Activated CD4-positive, CD25-positive, alpha-beta regulatory T cell (primary cell): Measurements from ENCODE around the gene GNAZ.

Experiments used
- DNase-seq, 4 experiments: peaks; one replicate each; lab custom pipeline; 2025; lab: John Stamatoyannopoulos, UW

The GNAZ gene

GRCh38 chr22:23077627-23078461 is 7.5 kb downstream of the GNAZ start:
- DNase-seq = no peak

DNA sequence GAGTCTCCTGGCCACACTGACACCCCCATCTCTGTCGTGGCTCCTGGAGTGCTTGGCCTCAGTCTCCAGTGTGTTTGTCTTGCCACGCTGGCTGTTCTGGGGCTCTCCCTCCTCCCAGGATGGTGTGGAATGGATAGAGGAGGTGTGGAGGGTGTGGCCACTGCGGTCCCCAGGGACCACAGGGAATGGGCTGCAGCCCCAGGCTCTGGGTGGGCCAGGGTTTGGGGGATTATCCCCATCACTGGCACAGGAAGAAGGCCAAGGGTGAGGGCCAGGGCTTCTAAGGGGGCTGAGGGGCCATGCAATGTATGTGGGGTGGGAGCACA is 8.1 kb downstream of the GNAZ start:
- no peak for DNase-seq

DNA sequence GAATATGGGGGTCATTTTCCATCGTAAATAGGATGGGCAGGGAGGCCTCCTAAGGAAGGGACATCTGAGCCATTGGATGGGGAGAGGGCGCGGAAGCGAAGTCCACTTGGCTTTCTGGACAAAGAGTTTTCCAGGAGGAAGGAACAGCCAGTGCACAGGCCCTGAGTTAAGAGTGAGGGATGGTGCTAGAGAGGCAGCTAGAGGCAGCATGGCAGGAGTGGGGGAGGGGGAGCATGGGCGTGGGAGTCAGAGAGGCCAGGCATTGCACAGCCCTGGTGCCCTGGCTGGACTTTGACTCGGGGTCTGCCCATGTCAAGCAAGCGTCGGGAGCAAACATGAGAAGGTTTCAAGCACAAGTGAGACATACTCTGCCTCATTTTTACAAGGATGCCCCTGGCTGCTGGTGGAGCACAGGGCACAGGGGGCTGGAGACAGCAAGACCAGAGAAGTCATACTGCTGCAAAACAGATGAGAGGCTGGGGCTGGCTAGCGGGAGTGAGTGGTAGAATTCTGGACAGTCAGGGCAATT is 9.0 kb downstream of the GNAZ start:
- DNase-seq = no peak

- DNase-seq = no peak
Measured at GRCh38 chr22:23079814-23080521, 9.6 kb downstream of the GNAZ start.

DNA sequence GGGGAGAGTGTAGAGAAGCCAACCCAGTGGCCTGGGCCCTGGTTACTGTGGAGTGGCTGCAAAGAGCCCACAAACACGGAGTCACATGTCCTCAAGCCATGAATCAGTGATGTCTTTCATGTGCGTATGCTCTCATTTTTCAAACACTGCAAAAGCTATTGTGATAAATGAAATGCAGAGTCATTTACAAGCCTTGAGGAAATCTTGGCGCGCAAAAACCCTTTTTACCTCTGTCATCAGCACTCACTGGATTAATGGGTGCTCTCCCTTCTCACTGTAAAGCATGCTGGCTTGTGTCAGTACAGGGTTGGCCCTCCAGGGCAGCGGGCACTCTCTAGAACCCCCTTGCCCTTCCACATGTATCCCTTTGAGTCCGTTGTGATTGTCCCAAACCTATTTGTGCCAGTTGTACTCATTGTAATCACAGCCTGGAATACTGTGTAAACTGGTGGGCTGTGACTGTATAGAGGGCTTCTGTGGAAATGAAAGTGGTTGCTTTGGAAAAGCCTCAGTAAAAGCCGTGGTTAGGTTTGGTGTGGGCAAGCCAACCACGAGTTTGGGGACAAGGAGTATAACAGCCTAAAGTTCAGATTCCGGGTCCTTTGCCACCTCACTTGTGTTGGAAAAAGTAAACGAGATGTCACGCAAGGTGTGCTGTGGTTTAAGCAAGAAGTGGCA is 10.4 kb downstream of the GNAZ start:
- no peak for DNase-seq

GRCh38 chr22:23082534-23083314 is 12.4 kb downstream of the GNAZ start:
- no peak for DNase-seq

DNA sequence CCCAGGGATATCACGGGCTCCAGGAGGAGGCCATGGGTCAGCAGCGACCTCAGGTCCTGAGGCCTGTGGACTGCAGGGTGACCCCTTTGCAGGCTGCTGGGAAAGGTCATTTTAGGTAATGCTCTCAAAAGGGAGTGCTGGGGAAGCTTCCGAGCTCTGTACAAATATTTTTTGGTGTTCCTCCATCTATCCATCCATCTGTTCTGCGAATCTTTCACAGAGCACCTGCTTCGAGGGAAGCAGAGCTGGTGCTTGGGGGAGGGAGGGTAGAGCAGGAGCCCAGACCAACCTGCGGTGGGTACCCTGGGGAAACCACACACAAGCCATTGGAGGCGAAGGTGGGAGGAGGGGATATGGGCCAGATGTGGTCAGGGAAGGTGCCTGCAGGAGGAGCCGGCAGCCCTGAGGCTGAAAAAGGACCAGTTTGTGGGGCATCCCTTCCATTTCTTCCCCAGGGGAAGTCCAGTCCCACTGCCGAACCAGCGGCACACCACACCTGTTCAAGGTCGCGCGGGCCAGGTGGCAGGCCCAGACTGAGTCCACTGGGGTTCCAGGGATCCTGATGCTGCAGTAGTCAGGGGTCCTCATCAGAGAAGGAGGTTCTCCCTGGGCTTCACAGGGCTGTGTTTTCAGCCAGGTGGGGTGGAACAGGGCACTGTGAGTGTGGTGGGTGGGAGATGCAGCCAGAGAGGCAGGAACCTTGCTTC is 13.1 kb downstream of the GNAZ start:
- DNase-seq = no peak

GRCh38 chr22:23084453-23085350 is 14.4 kb downstream of the GNAZ start:
- DNase-seq = no peak

GRCh38 chr22:23085351-23085671 is 15.0 kb downstream of the GNAZ start:
- no peak for DNase-seq

GRCh38 chr22:23085785-23086184 is 15.5 kb downstream of the GNAZ start:
- no peak for DNase-seq

DNA sequence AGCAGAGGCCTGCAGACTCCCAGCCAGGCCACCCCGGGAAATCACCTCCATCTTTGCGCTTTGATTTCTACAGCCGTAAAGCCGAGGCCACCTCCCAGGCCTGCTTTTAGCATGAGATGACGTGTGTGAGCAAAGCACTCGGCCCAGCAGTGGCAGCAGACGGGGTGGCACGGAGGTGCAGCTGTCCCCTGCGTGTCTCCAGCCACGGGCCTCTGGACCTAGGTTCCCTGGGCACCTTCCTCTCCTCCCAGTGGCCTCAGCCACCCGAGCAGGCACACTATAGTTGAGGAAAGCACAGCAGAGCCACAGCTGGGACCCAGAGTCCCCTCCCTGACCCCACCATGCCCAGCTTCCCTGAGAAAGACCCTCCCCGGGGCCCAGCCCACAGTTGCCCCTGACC is 15.9 kb downstream of the GNAZ start:
- no peak for DNase-seq

DNA sequence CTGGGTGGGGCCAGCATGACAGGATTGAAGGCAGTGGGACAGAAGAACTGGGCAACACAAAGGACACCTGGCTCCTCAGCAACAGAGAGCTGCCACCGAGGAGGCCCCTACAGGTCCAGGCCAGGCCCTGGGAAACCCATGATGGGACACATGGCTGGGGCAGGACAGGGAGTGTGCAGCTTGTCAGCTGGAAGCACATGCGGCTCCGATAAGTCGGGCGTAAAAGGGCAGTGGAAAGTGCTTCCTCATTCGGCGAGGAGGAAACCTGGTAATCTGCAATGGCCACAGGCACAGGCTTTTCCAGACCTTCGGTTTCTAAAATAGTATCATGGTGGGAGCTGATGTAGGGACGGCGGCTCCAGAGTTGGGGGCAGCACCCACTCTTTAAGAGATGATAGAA is 16.5 kb downstream of the GNAZ start:
- no peak for DNase-seq

- no peak for DNase-seq
Measured at GRCh38 chr22:23088199-23088604, 17.9 kb downstream of the GNAZ start.

DNA sequence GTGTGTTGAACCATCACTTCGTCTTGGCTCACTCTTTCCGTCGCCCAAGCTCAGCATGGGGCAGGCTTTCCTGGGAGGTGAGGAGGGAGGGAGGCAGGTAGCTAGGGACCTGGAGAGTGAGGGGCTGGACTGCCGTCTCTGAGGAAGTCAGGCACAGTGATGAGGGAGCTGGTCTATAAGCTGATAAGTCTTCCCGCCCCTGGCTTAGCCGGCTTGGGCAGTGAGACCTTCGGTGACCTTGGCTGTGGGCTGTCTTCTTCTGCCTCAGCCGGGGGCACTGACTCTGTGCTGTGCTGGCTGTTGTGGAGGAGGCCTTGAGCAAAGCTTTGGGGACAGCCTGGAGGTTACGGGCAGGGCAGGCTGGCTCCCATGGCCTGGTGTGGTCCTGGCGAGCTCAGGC is 18.7 kb downstream of the GNAZ start:
- no peak for DNase-seq

DNA sequence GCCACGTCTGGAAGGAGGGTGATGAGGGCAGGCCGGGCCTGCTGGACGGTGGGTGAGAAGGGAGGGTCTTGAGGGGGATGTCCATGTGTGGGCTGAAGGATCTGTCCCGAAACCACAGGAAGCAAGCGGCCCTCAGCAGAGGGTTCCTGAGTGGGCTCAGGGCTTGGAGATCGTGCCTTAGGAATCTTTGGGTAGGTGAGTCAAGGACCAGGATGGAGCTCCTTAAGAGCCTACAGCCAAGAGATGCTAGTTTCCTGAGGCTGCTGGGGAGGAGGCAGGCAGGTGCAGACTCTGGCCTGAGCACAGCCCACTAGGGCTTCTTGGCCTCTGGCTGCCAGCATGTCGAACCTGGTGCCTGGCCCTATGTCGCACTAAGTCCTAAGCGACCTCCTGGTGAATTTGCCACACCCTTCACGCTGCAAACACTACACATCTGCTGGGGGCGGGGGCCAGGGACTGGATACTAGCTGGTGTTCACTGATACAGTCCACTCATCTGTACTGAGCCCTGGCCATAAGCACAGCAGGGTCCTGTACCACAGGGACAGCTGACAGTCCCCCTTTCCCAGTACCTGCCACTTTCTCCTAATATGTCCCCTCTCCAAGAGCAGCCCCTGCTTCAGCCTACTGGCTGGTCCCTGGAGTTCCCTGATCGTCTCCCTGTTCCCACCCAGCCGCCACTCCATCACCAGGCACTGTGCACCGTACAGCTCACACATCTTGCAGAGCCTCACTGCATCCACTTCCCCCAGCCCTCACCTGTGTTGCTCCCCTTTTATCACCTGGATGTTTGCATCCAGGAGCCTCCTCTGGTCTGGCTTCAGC is 19.5 kb downstream of the GNAZ start:
- no peak for DNase-seq

GRCh38 chr22:23090457-23090835 is 20.1 kb downstream of the GNAZ start:
- no peak for DNase-seq

- no peak for DNase-seq
Measured at GRCh38 chr22:23091760-23092159, 21.4 kb downstream of the GNAZ start.

GRCh38 chr22:23092217-23092955 is 22.1 kb downstream of the GNAZ start:
- no peak for DNase-seq
